ENCODE data around the gene TET2.

TET2 gene

GRCh38 chr4:105140684-105141490, 5.8 kb upstream of the TET2 start:
- DNase-seq: no peak

- DNase-seq: peak; percentile 50 to 97 (median 78)
These were observed 1.3 kb upstream of the TET2 start for GRCh38 chr4:105145156-105145902.

- DNase-seq: peak in 3 of 4 experiments; percentile 46 to 67 (median 49)
These were observed 787 bp upstream of the TET2 start for GRCh38 chr4:105145903-105146275.

- DNase-seq: no peak
These were observed 408 bp downstream of the TET2 start for GRCh38 chr4:105147016-105147552.

GRCh38 chr4:105147553-105148161, 981 bp downstream of the TET2 start:
- peak; percentile 57 to 65 (median 58) for DNase-seq

- no peak for DNase-seq
These were observed 1.7 kb downstream of the TET2 start for GRCh38 chr4:105148356-105148755.

GRCh38 chr4:105148776-105149175, 2.1 kb downstream of the TET2 start:
- no peak for DNase-seq

GRCh38 chr4:105149771-105150170, 3.1 kb downstream of the TET2 start:
- peak in 2 of 4 experiments; percentile 29 to 43 for DNase-seq

GRCh38 chr4:105150503-105150902, 3.8 kb downstream of the TET2 start:
- DNase-seq: no peak

- DNase-seq: no peak
These were observed 7.1 kb downstream of the TET2 start for GRCh38 chr4:105153749-105154148.

GRCh38 chr4:105154576-105154975, 7.9 kb downstream of the TET2 start:
- no peak for DNase-seq

GRCh38 chr4:105155426-105155825, 8.8 kb downstream of the TET2 start:
- DNase-seq: no peak

- DNase-seq: peak; percentile 45 to 73 (median 64)
These were observed 12.2 kb downstream of the TET2 start for GRCh38 chr4:105158837-105159236.

- peak in 1 of 4 experiments; percentile 21 for DNase-seq
These were observed 15.6 kb downstream of the TET2 start for GRCh38 chr4:105162123-105162796.

GRCh38 chr4:105164548-105164947, 17.9 kb downstream of the TET2 start:
- DNase-seq: no peak

- DNase-seq: peak in 1 of 4 experiments; percentile 21
These were observed 19.4 kb downstream of the TET2 start for GRCh38 chr4:105166066-105166465.

- peak in 3 of 4 experiments; percentile 31 to 71 (median 65) for DNase-seq
These were observed 24.0 kb downstream of the TET2 start for GRCh38 chr4:105170711-105171110.

- DNase-seq: no peak
These were observed 25.2 kb downstream of the TET2 start for GRCh38 chr4:105171912-105172311.

- no peak for DNase-seq
These were observed 27.4 kb downstream of the TET2 start for GRCh38 chr4:105174098-105174497.

- DNase-seq: no peak
These were observed 33.1 kb downstream of the TET2 start for GRCh38 chr4:105179539-105180401.

- no peak for DNase-seq
These were observed 34.6 kb downstream of the TET2 start for GRCh38 chr4:105181259-105181658.

All from suppressor macrophage (primary cell).